ENCODE measurements around the gene MAP7. TPM values are rescaled to one million over a fixed set of nuclear protein-coding genes. Genes with fewer than 3 reads are reported as not detected.

Gene MAP7
- total RNA-seq, 4 donors from 2014 or later, result 0.84 to 1.5 (median 1.4) TPM

DNA sequence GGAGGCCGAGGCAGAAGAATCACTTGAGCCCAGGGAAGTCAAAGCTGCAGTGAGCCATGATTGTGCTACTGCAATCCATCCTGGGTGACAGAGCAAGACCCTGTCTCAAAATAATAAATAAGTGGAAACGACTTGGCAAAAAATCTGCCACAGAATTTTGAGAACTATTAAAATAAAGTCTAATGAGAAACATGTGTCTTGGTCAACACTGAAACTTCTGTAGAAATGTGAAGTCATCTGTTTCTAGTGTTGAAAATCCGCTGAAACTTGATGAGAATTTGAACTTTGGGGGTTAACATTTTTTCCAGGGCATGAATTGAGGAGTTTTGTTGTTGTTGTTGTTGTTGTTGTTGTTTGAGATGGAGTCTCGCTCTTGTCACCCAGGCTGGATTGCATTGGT is 231.5 kb downstream of the MAP7 start:
- H3K4me1 ChIP-seq, result no peaks in the 10 kb centered on the region
- TF ChIP-seq EP300 (IDR thresholded peaks at IDR 0.05) (no peak), POLR2A (IDR thresholded peaks at IDR 0.05) (no peak)
- TF ChIP-seq, protein P1, sequence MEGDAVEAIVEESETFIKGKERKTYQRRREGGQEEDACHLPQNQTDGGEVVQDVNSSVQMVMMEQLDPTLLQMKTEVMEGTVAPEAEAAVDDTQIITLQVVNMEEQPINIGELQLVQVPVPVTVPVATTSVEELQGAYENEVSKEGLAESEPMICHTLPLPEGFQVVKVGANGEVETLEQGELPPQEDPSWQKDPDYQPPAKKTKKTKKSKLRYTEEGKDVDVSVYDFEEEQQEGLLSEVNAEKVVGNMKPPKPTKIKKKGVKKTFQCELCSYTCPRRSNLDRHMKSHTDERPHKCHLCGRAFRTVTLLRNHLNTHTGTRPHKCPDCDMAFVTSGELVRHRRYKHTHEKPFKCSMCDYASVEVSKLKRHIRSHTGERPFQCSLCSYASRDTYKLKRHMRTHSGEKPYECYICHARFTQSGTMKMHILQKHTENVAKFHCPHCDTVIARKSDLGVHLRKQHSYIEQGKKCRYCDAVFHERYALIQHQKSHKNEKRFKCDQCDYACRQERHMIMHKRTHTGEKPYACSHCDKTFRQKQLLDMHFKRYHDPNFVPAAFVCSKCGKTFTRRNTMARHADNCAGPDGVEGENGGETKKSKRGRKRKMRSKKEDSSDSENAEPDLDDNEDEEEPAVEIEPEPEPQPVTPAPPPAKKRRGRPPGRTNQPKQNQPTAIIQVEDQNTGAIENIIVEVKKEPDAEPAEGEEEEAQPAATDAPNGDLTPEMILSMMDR (IDR thresholded peaks at IDR 0.05), result no peak
- no peaks in the 10 kb centered on the region for H3K27me3 ChIP-seq
- no peaks in the 10 kb centered on the region for H3K36me3 ChIP-seq
- no peak overlapping the region for H3K4me3 ChIP-seq
- no peak for DNase-seq (ENCODE audit: low spot score in 2 of 2)
- H3K9me3 ChIP-seq, result no peaks in the 10 kb centered on the region
- H3K27ac ChIP-seq, result no peak overlapping the region
- WGBS, 2 donors, result 56 to 57% methylated on average over 4 of the region's 4 CpGs

DNA sequence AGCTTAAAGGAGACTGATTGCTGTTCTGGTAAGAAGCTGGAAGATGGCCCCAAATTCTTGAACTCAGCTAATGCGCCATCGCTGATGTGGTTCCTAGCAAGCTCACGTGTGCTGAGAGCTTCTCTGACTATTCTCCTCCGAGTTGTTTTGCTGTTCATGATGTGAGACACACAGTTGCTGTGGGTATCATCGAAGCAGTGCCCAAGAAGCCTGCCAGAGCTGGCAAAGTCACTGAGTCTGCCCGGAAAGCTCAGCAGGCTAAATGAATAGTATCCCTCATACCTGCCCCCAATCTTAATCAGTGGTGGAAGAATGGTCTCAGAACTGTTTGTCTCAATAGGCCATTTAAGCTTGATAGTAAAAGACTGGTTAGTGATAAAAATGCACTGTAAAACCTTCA is 232.3 kb downstream of the MAP7 start:
- Histone ChIP-seq H3K27ac (no peak overlapping the region), H3K9me3 (no peaks in the 10 kb centered on the region), H3K27me3 (no peaks in the 10 kb centered on the region), H3K36me3 (no peaks in the 10 kb centered on the region), H3K4me1 (no peaks in the 10 kb centered on the region), H3K4me3 (no peak overlapping the region)
- 79 to 81% methylated on average over 6 of the region's 6 CpGs for WGBS, 2 donors
- DNase-seq (ENCODE audit: low spot score in 2 of 2), result no peak
- TF ChIP-seq, protein P1 (IDR thresholded peaks at IDR 0.05), result no peak
- TF ChIP-seq EP300 (IDR thresholded peaks at IDR 0.05) (no peak), POLR2A (IDR thresholded peaks at IDR 0.05) (no peak)

DNA sequence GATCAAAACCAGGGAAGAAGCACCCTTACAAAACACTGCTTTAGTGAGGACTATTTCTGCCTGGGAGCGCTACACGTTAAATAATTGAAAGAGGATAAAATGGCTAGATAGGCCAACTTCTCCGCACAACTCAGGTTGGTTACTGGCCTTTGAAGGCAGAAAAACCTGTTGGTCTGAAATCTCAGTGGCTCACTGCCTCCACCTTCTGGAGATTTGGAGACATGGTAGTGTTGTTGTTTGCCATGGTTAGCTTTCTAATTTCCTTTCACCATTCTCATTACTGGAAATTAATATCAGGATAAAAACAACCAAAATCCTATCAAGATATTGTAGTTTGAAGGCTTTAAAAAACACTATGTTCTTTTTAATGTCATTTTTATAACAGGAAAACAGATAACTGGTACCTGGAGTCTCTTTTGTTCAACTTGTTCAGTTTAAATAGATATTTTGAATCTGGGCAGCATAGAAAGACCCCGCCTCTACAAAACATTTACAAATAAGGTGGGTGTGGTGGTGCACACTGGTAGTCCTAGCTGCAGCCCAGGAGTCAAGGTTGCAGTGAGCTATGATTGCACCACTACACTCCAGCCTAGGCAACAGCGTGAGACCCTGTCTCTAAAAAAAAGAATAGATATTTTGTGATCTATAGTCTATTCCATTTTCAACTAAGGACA is 233.1 kb downstream of the MAP7 start:
- 40 to 47% methylated on average over 5 of the region's 5 CpGs for WGBS, 2 donors
- Histone ChIP-seq H3K4me3 (no peak overlapping the region), H3K36me3 (no peaks in the 10 kb centered on the region), H3K27ac (no peak overlapping the region), H3K27me3 (no peaks in the 10 kb centered on the region), H3K4me1 (no peaks in the 10 kb centered on the region), H3K9me3 (no peaks in the 10 kb centered on the region)
- no peak for TF ChIP-seq POLR2A (IDR thresholded peaks at IDR 0.05)
- TF ChIP-seq, protein P1 (IDR thresholded peaks at IDR 0.05), result peak; percentile 67 to 79 (median 73)
- DNase-seq (ENCODE audit: low spot score in 2 of 2), result peak in 1 of 2 donors; percentile 50

DNA sequence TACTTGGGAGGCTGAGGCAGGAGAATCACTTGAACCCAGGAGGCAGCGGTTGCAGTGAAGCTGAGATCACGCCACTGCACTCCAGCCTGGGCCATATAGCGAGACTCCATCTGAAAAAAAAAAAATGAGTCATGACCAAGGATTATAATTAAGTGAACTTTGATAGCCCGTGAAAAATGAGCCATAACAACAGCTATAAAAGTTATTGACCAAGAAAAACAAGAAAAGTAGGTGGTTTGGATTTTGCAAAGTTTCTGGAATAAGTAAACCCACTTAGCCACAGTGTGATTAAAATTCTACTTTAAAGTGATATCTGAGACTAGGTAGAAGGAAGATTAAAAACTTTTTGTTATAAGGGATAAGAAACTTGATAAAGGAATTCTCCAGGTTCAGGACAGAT is 234.6 kb downstream of the MAP7 start:
- WGBS, 2 donors, result 80 to 90% methylated on average over 4 of the region's 4 CpGs
- TF ChIP-seq, protein P1 (IDR thresholded peaks at IDR 0.05), result no peak
- TF ChIP-seq POLR2A (IDR thresholded peaks at IDR 0.05), result no peak

DNA sequence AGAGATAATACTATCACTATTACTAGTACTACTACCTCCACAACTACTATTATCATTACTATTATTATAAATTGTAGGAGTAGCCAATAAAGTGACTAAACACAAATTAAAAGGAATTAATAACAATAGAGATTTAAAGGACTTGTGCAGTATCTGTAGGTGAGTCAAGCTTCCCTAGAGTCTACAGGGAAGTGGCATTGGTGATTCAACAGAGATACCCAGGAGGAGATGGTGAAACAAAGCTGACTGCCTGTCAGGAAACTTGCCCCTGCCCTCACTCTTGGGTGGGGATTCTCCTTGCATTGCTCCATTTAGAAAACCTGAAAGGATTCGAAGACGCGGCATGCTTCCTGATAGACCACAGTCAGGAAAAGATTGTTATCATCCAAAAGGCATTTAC is 237.2 kb downstream of the MAP7 start:
- Histone ChIP-seq H3K27me3 (no peaks in the 10 kb centered on the region), H3K27ac (no peak overlapping the region), H3K4me1 (no peaks in the 10 kb centered on the region), H3K4me3 (no peak overlapping the region), H3K9me3 (no peaks in the 10 kb centered on the region), H3K36me3 (no peaks in the 10 kb centered on the region)
- WGBS, 2 donors, result 95 to 96% methylated on average over 3 of the region's 3 CpGs
- DNase-seq (ENCODE audit: low spot score in 2 of 2), result no peak
- no peak for TF ChIP-seq POLR2A (IDR thresholded peaks at IDR 0.05)
- TF ChIP-seq, protein P1 (IDR thresholded peaks at IDR 0.05), result no peak
- no peak for TF ChIP-seq EP300 (IDR thresholded peaks at IDR 0.05)

More for the DNA sequence above, 234.6 kb downstream of the MAP7 start:
- no peak for DNase-seq (ENCODE audit: low spot score in 2 of 2)
- H3K4me3 ChIP-seq, result no peak overlapping the region
- H3K9me3 ChIP-seq, result no peaks in the 10 kb centered on the region
- no peaks in the 10 kb centered on the region for H3K27me3 ChIP-seq
- H3K36me3 ChIP-seq, result no peaks in the 10 kb centered on the region
- H3K27ac ChIP-seq, result no peak overlapping the region
- no peaks in the 10 kb centered on the region for H3K4me1 ChIP-seq
